SK-N-MC (cell line): ENCODE results near the gene SP5.
"Not testable (repeated sequence)": the region's sequence is repeated elsewhere in the genome, so short reads cannot be mapped to it uniquely, and the experiment has no call there.

Experiments
- EZH2 ChIP-seq: fragments of 200-600 bp; sonication (generic); IDR thresholded peaks from one replicate; pipeline ENCODE4 v1.6.1; 2017; ENCODE audit warnings: antibody characterized with exemption
- FOXP2 ChIP-seq: optimal IDR thresholded peaks from 2 replicates; pipeline ENCODE3; 2011; ENCODE audit warnings: mild to moderate bottlenecking, moderate library complexity; ENCODE audit not compliant: insufficient read depth; ENCODE audit errors: extremely low read length, control extremely low read depth
- POLR2AphosphoS5 ChIP-seq: IDR thresholded peaks from 2 replicates; pipeline ENCODE4 v1.6.1; 2012; ENCODE audit warnings: mild to moderate bottlenecking, low read depth, low read length, borderline replicate concordance

GRCh38 chr2:170751555-170751954, 36.4 kb downstream of the SP5 start:
- TF ChIP-seq POLR2AphosphoS5, EZH2, FOXP2: not testable (repeated sequence)
